DOHH2 (cell line): ENCODE measurements around the gene FAT3.

Experiments used
- EZH2phosphoT487 ChIP-seq: fragments of 200-600 bp; sonication (generic); IDR thresholded peaks from 2 replicates; pipeline ENCODE4 v1.6.1; 2017; ENCODE audit warnings: borderline replicate concordance, mild to moderate bottlenecking, antibody characterized with exemption, low read length, moderate library complexity, mixed read lengths
- TF ChIP-seq, protein P1 (sequence below): fragments of 200-600 bp; sonication (generic); IDR thresholded peaks from one replicate; pipeline ENCODE4 v1.5.1; 2014; ENCODE audit warnings: antibody characterized with exemption, mild to moderate bottlenecking, low read depth, low read length; ENCODE audit not compliant: poor library complexity, severe bottlenecking

DNA sequence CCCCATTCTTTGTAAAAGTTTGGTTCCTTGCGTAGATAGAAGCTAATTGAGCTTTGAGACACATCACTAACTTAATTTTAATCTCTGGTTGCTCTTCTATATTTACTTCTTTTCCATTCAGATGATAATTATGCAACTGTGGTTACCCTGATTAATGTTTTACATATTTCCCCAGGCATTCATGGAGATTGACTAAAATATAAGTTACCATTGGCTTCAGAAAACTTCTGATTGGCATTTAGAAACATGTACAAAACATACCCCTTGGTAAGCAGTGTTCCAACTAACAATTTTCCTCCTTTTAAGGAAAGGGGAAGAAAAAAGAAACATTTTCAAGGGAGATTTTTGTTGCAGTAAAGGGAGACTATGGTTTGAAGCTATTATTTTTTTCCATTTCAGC lies 43.9 kb downstream of the FAT3 start:
- TF ChIP-seq, protein P1, sequence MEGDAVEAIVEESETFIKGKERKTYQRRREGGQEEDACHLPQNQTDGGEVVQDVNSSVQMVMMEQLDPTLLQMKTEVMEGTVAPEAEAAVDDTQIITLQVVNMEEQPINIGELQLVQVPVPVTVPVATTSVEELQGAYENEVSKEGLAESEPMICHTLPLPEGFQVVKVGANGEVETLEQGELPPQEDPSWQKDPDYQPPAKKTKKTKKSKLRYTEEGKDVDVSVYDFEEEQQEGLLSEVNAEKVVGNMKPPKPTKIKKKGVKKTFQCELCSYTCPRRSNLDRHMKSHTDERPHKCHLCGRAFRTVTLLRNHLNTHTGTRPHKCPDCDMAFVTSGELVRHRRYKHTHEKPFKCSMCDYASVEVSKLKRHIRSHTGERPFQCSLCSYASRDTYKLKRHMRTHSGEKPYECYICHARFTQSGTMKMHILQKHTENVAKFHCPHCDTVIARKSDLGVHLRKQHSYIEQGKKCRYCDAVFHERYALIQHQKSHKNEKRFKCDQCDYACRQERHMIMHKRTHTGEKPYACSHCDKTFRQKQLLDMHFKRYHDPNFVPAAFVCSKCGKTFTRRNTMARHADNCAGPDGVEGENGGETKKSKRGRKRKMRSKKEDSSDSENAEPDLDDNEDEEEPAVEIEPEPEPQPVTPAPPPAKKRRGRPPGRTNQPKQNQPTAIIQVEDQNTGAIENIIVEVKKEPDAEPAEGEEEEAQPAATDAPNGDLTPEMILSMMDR, result no peak
- no peak for TF ChIP-seq EZH2phosphoT487
